ENCODE measurements around the gene OR1F1.

Gene OR1F1

DNA sequence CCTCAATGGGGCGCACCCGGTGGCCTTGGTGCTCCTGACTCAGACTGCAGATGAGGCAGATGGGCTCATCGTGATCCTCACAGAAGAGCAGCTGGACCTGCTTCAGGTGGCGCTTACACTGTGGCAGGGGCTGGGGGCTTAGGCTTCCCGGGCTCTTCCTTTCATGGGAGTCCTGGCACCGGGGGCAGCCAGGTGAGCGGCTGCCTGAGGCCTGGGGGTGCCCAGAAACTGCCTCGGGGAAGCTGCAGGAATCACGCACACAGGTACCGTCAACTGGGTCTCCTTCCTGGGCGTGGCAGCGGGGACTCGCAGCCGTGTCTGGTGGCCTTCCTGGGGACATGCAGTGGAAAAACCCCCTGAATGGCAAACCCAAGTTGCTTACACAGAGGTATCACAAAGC is 61.4 kb downstream of the OR1F1 start:
- no peak for DNase-seq

DNA sequence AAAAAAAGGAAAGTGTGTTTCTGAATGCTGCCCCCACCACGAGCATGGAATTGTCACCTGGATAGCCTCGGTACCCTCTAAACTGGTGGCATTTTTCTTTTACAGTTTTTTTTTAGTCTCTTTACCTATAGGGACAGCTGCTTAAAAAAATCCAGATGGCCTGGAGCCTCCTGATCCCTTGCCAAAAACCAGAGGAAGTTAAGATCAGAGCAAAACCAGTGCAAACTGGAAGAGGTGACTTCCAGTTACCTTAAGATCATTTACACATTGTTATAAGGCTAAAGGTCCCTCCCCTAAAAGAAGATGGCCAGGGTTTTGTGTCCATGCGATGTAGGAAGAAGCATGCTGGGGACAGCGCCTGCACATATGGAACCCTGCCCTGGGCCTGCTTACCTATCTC is 65.0 kb downstream of the OR1F1 start:
- no peak for DNase-seq

DNA sequence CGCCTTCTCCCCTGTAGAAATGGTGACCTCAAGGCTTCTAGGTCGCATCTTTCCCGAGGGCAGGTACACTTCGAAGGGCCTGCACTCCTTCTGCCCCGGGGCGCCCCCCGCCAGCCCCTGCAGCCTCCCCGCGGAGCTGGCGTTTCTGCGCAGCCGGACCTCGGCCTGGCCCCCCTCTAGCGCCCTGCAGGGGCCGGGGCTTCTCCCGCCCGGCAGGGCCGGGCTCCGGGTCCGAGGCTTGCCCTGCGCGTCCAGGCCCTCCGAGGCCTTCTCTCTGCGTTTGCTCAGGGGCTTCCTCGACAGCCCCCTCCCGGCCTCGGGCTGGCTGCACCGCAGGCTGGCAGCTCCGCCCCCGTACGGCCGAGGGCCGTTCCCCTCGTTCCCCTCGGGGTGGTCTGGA is 66.3 kb downstream of the OR1F1 start:
- no peak for DNase-seq

All from NCI-H1417 (cell line).